Fibroblast of gingiva (primary cell): ENCODE measurements around the gene DPM2.
A peak's percentile ranks its signal among the peaks of the same experiment; 100 is the strongest.

Experiments used
- DNase-seq: peaks from one replicate; pipeline ENCODE4 v3.0.0-alpha.2; 2011; ENCODE audit warnings: low read depth

Gene DPM2

GRCh38 chr9:127955294-127956015 is 17.8 kb upstream of the DPM2 start:
- no peak for DNase-seq

GRCh38 chr9:127954831-127955293 is 17.2 kb upstream of the DPM2 start:
- no peak for DNase-seq

GRCh38 chr9:127953768-127954505 is 16.3 kb upstream of the DPM2 start:
- no peak for DNase-seq

- no peak for DNase-seq
Measured at GRCh38 chr9:127953154-127953553, 15.5 kb upstream of the DPM2 start.

- no peak for DNase-seq
Measured at GRCh38 chr9:127950513-127951289, 13.0 kb upstream of the DPM2 start.

- DNase-seq, result no peak
Measured at GRCh38 chr9:127949827-127950512, 12.3 kb upstream of the DPM2 start.

- no peak for DNase-seq
Measured at GRCh38 chr9:127947841-127948710, 10.4 kb upstream of the DPM2 start.

GRCh38 chr9:127946728-127947127 is 9.1 kb upstream of the DPM2 start:
- DNase-seq, result no peak

GRCh38 chr9:127945942-127946341 is 8.3 kb upstream of the DPM2 start:
- no peak for DNase-seq

GRCh38 chr9:127945338-127945737 is 7.7 kb upstream of the DPM2 start:
- DNase-seq, result no peak

GRCh38 chr9:127944586-127945218 is 7.0 kb upstream of the DPM2 start:
- no peak for DNase-seq

- peak; percentile 65 for DNase-seq
Measured at GRCh38 chr9:127943731-127944144, 6.1 kb upstream of the DPM2 start.

GRCh38 chr9:127943011-127943662 is 5.5 kb upstream of the DPM2 start:
- no peak for DNase-seq

- DNase-seq, result peak; percentile 75
Measured at GRCh38 chr9:127942216-127943010, 4.8 kb upstream of the DPM2 start.

GRCh38 chr9:127941961-127942215 is 4.2 kb upstream of the DPM2 start:
- DNase-seq, result no peak

GRCh38 chr9:127941062-127941960 is 3.7 kb upstream of the DPM2 start:
- no peak for DNase-seq

- no peak for DNase-seq
Measured at GRCh38 chr9:127940593-127940992, 2.9 kb upstream of the DPM2 start.

- DNase-seq, result no peak
Measured at GRCh38 chr9:127938298-127938690, 640 bp upstream of the DPM2 start.

- no peak for DNase-seq
Measured at GRCh38 chr9:127937056-127937387, 632 bp downstream of the DPM2 start.
